Ishikawa (cell line): Measurements from ENCODE around the gene NCF2.

ENCODE experiments used
- CEBPB ChIP-seq: IDR thresholded peaks from 2 replicates; pipeline ENCODE4 v1.6.1; 2012
- CREB1 ChIP-seq: IDR thresholded peaks from 2 replicates; pipeline ENCODE4 v1.6.1; 2012; ENCODE audit warnings: low read depth
- EGR1 ChIP-seq: IDR thresholded peaks from 2 replicates; pipeline ENCODE4 v1.6.1; 2012
- EP300 ChIP-seq: IDR thresholded peaks from 2 replicates; pipeline ENCODE4 v1.6.1; 2012; ENCODE audit warnings: borderline replicate concordance
- FOXM1 ChIP-seq: IDR thresholded peaks from 2 replicates; pipeline ENCODE4 v1.6.1; 2012; ENCODE audit warnings: low read depth, borderline replicate concordance
- NFIC ChIP-seq: IDR thresholded peaks from 2 replicates; pipeline ENCODE4 v1.6.1; 2012
- RAD21 ChIP-seq: IDR thresholded peaks from 2 replicates; pipeline ENCODE4 v1.6.1; 2012; ENCODE audit warnings: low read depth
- REST ChIP-seq: IDR thresholded peaks from 2 replicates; pipeline ENCODE4 v1.6.1; 2012; ENCODE audit warnings: low read depth, mild to moderate bottlenecking
- TAF1 ChIP-seq: IDR thresholded peaks from 2 replicates; pipeline ENCODE4 v1.6.1; 2012; ENCODE audit warnings: low read depth, mild to moderate bottlenecking
- TCF12 ChIP-seq: IDR thresholded peaks from 2 replicates; pipeline ENCODE4 v1.6.1; 2012; ENCODE audit warnings: low read depth
- TEAD4 ChIP-seq: IDR thresholded peaks from 2 replicates; pipeline ENCODE4 v1.6.1; 2012
- YY1 ChIP-seq: IDR thresholded peaks from 2 replicates; pipeline ENCODE4 v1.6.1; 2012; ENCODE audit warnings: low read depth
- ZBTB7A ChIP-seq: IDR thresholded peaks from 2 replicates; pipeline ENCODE4 v1.6.1; 2012; ENCODE audit warnings: low read depth
- TF ChIP-seq, protein P1 (sequence below): IDR thresholded peaks from 2 replicates; pipeline ENCODE4 v1.6.1; 2012
- TF ChIP-seq, protein P2 (sequence below): IDR thresholded peaks from 2 replicates; pipeline ENCODE4 v1.6.1; 2012

The NCF2 gene

DNA sequence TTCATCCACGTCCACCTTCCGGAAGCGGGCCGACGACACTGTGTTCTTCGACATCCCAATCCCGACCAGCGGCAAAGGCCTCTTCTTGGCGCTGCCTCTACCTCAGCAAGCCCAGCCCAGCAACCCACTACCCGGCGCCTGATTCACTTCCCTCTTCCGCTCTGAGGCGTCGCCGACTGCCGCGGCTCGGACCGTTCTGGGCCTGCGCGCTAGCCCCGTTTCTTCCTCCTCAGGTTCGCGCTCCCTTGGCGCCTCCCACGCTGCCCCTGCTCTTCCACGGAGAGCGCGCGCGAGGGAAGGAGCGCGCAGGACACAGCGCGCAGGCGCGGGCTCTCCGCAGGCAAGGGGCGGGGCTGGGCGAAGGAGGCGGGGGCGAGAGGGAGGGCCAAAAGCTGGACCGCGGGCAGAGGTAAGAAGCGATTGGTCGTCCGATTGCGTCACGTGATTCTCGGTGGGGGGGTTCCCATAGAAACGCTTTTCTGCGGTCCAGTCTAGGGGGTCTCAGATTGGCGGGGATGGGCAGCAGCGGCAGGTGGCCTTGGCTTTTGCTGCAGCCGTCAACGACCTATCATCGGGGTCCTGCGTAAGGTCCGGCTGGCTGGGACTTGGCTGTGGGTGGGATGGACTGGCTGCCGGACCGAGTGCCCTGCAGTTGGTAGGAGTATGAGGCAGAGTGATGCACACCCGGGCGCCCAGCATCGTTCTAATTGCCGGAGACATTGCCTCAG, 45.5 kb upstream of the NCF2 start, which contains the start of gene ARPC5:
Gene ARPC5, minus strand, starts transcription at position 178 of the 728 bp plus-strand sequence. Its CDS starts 124 bp downstream, at position 54.
- TF ChIP-seq EGR1 (peak; percentile 77), YY1 (peak; percentile 22; the same call in 1 of the 2 replicates), EP300 (no peak), NFIC (no peak), TEAD4 (no peak), TCF12 (no peak), ZBTB7A (0 out of 2 replicates have a peak, but pooled peaks have one; percentile 58), RAD21 (no peak), TAF1 (peak; percentile 87), CEBPB (no peak), REST (no peak), FOXM1 (no peak), CREB1 (no peak)
- TF ChIP-seq, protein P1, sequence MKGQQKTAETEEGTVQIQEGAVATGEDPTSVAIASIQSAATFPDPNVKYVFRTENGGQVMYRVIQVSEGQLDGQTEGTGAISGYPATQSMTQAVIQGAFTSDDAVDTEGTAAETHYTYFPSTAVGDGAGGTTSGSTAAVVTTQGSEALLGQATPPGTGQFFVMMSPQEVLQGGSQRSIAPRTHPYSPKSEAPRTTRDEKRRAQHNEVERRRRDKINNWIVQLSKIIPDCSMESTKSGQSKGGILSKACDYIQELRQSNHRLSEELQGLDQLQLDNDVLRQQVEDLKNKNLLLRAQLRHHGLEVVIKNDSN = peak; percentile 97
- TF ChIP-seq, protein P2, sequence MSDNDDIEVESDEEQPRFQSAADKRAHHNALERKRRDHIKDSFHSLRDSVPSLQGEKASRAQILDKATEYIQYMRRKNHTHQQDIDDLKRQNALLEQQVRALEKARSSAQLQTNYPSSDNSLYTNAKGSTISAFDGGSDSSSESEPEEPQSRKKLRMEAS = peak; percentile 55; the same call in 1 of the 2 replicates

GRCh38 chr1:183635099-183635605, 44.9 kb upstream of the NCF2 start:
- no peak for TF ChIP-seq EP300
- no peak for TF ChIP-seq RAD21
- 0 out of 2 replicates have a peak, but pooled peaks have one; percentile 23 for TF ChIP-seq ZBTB7A
- no peak for TF ChIP-seq CREB1
- no peak for TF ChIP-seq FOXM1
- 0 out of 2 replicates have a peak, but pooled peaks have one; percentile 17 for TF ChIP-seq NFIC
- TF ChIP-seq TAF1 = no peak
- no peak for TF ChIP-seq REST
- no peak for TF ChIP-seq CEBPB
- TF ChIP-seq YY1 = no peak
- peak; percentile 31; the same call in 1 of the 2 replicates for TF ChIP-seq TEAD4
- TF ChIP-seq, protein P2 = no peak
- TF ChIP-seq EGR1 = peak; percentile 77
- no peak for TF ChIP-seq TCF12
- TF ChIP-seq, protein P1 = no peak

DNA sequence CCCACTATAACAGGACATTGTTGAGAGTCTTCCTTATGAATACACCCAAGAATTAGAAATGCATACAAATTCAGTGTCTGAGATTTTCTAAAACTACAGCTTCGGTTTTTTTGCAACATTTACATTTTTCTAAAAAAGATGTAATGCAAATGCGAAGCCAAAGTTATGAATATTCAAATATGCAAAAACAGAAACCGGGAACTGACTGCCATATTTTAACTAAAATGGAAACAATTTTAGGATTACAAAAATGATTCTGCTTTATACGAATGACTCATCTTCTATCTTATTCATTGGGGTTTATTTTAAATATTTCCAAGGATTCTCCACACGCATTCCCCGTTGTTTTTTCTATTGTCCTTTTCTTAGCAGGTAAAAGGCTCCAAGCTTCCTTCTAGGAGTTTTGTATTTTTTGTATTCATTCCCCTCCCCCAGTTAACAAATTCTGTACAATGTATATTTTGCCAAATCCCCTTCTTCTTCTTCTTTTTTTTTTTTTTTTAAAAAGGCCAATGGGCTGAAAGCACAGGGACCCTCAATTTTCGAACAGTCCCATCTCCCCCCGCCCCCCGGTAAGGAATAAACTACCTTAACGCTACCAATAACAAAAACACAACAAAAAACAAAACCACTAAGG, 44.3 kb upstream of the NCF2 start:
- no peak for TF ChIP-seq TAF1
- no peak for TF ChIP-seq EP300
- TF ChIP-seq ZBTB7A = no peak
- TF ChIP-seq CEBPB = no peak
- TF ChIP-seq FOXM1 = no peak

DNA sequence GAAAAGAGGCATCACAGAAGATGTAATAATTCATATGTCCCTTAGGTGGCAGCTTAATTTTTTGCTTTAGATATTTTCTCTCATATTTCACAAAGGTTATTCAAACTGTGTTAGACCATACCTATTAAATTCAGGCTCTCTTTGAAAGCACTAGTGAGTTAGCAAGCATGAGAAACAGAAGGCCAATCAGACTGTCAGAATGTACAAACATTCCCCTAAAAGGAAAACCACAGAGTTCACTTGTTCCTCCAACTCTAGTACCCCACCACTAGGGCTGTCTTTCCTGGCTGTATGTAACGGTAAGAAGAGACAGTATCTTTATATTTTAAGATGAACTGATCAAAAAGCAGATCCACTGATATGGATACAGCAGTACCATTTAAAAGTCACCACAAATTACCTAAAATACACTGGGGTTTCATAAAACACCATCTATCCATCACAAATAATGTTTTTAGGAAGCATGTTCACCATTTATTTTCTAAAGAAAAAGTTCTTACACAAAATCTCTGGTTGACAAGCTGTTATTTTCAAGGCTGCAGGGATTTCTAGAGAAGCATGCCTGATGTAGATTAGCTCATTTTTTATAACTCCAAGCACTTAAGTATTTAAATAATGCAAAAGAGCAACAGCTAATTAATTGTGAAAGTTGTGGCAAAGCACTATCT, 43.6 kb upstream of the NCF2 start:
- TF ChIP-seq, protein P1 = no peak
- no peak for TF ChIP-seq EP300
- TF ChIP-seq EGR1 = no peak
- TF ChIP-seq FOXM1 = no peak
- TF ChIP-seq REST = no peak
- no peak for TF ChIP-seq TAF1
- TF ChIP-seq CEBPB = no peak
- no peak for TF ChIP-seq RAD21
- TF ChIP-seq ZBTB7A = no peak
- no peak for TF ChIP-seq NFIC
- TF ChIP-seq, protein P2 = no peak
- no peak for TF ChIP-seq TEAD4
- TF ChIP-seq TCF12 = no peak
- TF ChIP-seq YY1 = no peak
- TF ChIP-seq CREB1 = no peak
